Spleen (tissue), 11 donors: ENCODE measurements around the gene ZNF581. TPM values are rescaled to one million over a fixed set of nuclear protein-coding genes. Genes with fewer than 3 reads are reported as not detected.

Source experiments
- DNase-seq: peaks from one replicate; pipeline ENCODE4 v3.0.0-alpha.2; 2020
- H3K27ac ChIP-seq, 8 donors: fragments of 200-600 bp; sonication (generic) in 7 of 8; 1 replicate in 4 of 8; 2 replicates in 4 of 8; pipeline versions ENCODE4 v1.5.0 to v1.8.0; 2016 to 2021; ENCODE audit warnings: inconsistent platforms in 4 of 8, mild to moderate bottlenecking in 4 of 8, moderate library complexity in 1 of 8
- H3K27me3 ChIP-seq, 7 donors: fragments of 200-600 bp; sonication (generic) in 6 of 7; replicated peaks in 1 of 7; 1 replicate in 4 of 7; 2 replicates in 3 of 7; pipeline versions ENCODE4 v1.5.0 to v1.8.0; 2016 to 2021; ENCODE audit warnings: inconsistent platforms in 3 of 7, mild to moderate bottlenecking in 1 of 7
- H3K36me3 ChIP-seq, 6 donors: fragments of 200-600 bp; sonication (generic) in 5 of 6; 1 replicate in 4 of 6; 2 replicates in 2 of 6; pipeline versions ENCODE4 v1.5.0 to v1.8.0; 2016 to 2021; ENCODE audit warnings: inconsistent platforms in 2 of 6
- H3K4me1 ChIP-seq, 6 donors: fragments of 200-600 bp; sonication (generic) in 5 of 6; 1 replicate in 3 of 6; 2 replicates in 3 of 6; pipeline versions ENCODE4 v1.5.0 to v1.8.0; 2016 to 2021; ENCODE audit warnings: inconsistent platforms in 3 of 6
- H3K4me3 ChIP-seq, 8 donors: fragments of 200-600 bp; sonication (generic) in 7 of 8; 1 replicate in 4 of 8; 2 replicates in 4 of 8; pipeline versions ENCODE4 v1.5.0 to v1.8.0; 2016 to 2021; ENCODE audit warnings: inconsistent platforms in 4 of 8, mild to moderate bottlenecking in 4 of 8, moderate library complexity in 2 of 8
- H3K9me3 ChIP-seq, 8 donors: fragments of 200-600 bp; sonication (generic) in 7 of 8; 1 replicate in 4 of 8; 2 replicates in 4 of 8; pipeline versions ENCODE4 v1.5.0 to v1.8.0; 2016 to 2021; ENCODE audit warnings: inconsistent platforms in 4 of 8
- CTCF ChIP-seq, 11 experiments: fragments of 200-600 bp in 7 of 11; fragments of 450-650 bp in 4 of 11; sonication (generic) in 4 of 11; IDR thresholded peaks in 8 of 11; conservative IDR thresholded peaks in 3 of 11; 1 replicate in 7 of 11; 2 replicates in 4 of 11; pipeline versions ENCODE4 v1.4.0 to v1.8.0; 2016 to 2021; ENCODE audit warnings: antibody characterized with exemption in 11 of 11, inconsistent platforms in 4 of 11, mild to moderate bottlenecking in 1 of 11
- POLR2A ChIP-seq, 3 donors: fragments of 450-650 bp; IDR thresholded peaks; one replicate each; pipeline ENCODE4 v1.5.1; 2017; ENCODE audit warnings: antibody characterized with exemption in 3 of 3, mild to moderate bottlenecking in 1 of 3
- POLR2AphosphoS5 ChIP-seq, 3 donors: sonication (generic); formaldehyde crosslinking; IDR thresholded peaks; one replicate each; pipeline ENCODE4 v1.5.1; 2017; ENCODE audit warnings: antibody characterized with exemption in 3 of 3
- WGBS, 5 donors: extraction: QIAGEN DNeasy Blood & Tissue Kit in 3 of 5; methylation state at CpG; one replicate each; pipeline versions ENCODE4 v1.1.5 to v1.1.7; 2013 to 2018; 5-methylcytosine and 5-hydroxymethylcytosine counted together
- intact Hi-C: fragments of 100-400 bp; cut with DNase I; formaldehyde crosslinking; loops from one replicate; pipeline ENCODE4 v1.15.0; 2023; ENCODE audit warnings: low total_unique reads
- polyA plus RNA-seq, 3 donors: library from polyadenylated mRNA; stranded (reverse); fragments of 200-250 nt; gene quantifications; one replicate each; pipeline ENCODE4 v1.2.1, GENCODE V29; 2013
- total RNA-seq, 7 donors: library from RNA; depleted of rRNA in 3 of 7; stranded (reverse); fragments of >200 nt in 3 of 7; fragmentation: NEBNext Ultra II Directional in 4 of 7; extraction: Animal tissue kit (Norgen Biotek cat#: 25700) in 4 of 7; gene quantifications; one replicate each; pipeline versions ENCODE4 v1.1.0 to v1.2.1, GENCODE V29; 2016 to 2021
- donor health status: healthy with polysubstance abuse.
- donor health status: DM: no; HTN: no; CAD: no; lungs with moderate emphysema.
- donor health status: DM: no; HTN: no; CAD: no.
- donor health status: Bipolar disorder and iron deficiency.
- donor health status: healthy.
- donor health status: DM: no; HTN: no; CAD: no.
- donor health status: DM: yes; HTN: yes; CAD: no.

Gene ZNF581
- total and polyA plus RNA-seq, 10 donors: 21.4 to 46.5 (median 30.2) TPM

GRCh38 chr19:55675661-55676354, 32.4 kb downstream of the ZNF581 start:
- H3K4me1 ChIP-seq: peaks cover 63 to 96% (median 79%) of the 10 kb centered on the region in 6 donors
- no peaks in the 10 kb centered on the region for H3K27me3 ChIP-seq
- peak overlapping the region; percentile 59 to 98 (median 86) for H3K4me3 ChIP-seq
- TF ChIP-seq POLR2A (IDR thresholded peaks at IDR 0.05) (no peak), POLR2AphosphoS5 (IDR thresholded peaks at IDR 0.05) (no peak), CTCF (IDR thresholded peaks at IDR 0.05 in 8 of 11, conservative IDR thresholded peaks at IDR 0.05 in 3 of 11) (no peak)
- peak overlapping the region; percentile 87 to 99 (median 95) for H3K27ac ChIP-seq
- intact Hi-C loops: no loop called here
- H3K9me3 ChIP-seq: no peaks in the 10 kb centered on the region
- DNase-seq: no peak
- 11 to 17% (median 13%) methylated on average over 16 of the region's 16 CpGs for whole genome bisulfite sequencing, 5 donors
- peaks cover 0 to 79% (median 53%) of the 10 kb centered on the region in 6 donors for H3K36me3 ChIP-seq

GRCh38 chr19:55676383-55676782, 32.9 kb downstream of the ZNF581 start:
- H3K36me3 ChIP-seq: peaks cover 0 to 79% (median 56%) of the 10 kb centered on the region in 6 donors
- H3K4me1 ChIP-seq: peaks cover 63 to 96% (median 81%) of the 10 kb centered on the region in 6 donors
- H3K27ac ChIP-seq: peak overlapping the region in 7 of 8 donors; percentile 87 to 99 (median 95)
- 62 to 81% (median 73%) methylated on average over 5 of the region's 5 CpGs for WGBS, 5 donors
- DNase-seq: no peak
- H3K27me3 ChIP-seq: no peaks in the 10 kb centered on the region
- intact Hi-C loops: no loop called here
- no peaks in the 10 kb centered on the region for H3K9me3 ChIP-seq
- no peak for TF ChIP-seq POLR2A (IDR thresholded peaks at IDR 0.05)
- no peak for TF ChIP-seq CTCF (IDR thresholded peaks at IDR 0.05 in 8 of 11, conservative IDR thresholded peaks at IDR 0.05 in 3 of 11)
- TF ChIP-seq POLR2AphosphoS5 (IDR thresholded peaks at IDR 0.05): no peak
- H3K4me3 ChIP-seq: peak overlapping the region in 7 of 8 donors; percentile 59 to 98 (median 88)

GRCh38 chr19:55676889-55677505, 33.5 kb downstream of the ZNF581 start:
- Histone ChIP-seq H3K4me3 (peak overlapping the region in 6 of 8 donors; percentile 59 to 98 (median 86)), H3K9me3 (no peaks in the 10 kb centered on the region), H3K27ac (peak overlapping the region; percentile 28 to 99 (median 95)), H3K4me1 (peaks cover 57 to 96% (median 81%) of the 10 kb centered on the region in 6 donors), H3K36me3 (peaks cover 0 to 79% (median 60%) of the 10 kb centered on the region in 6 donors), H3K27me3 (no peaks in the 10 kb centered on the region)
- intact Hi-C loops: no loop called here
- TF ChIP-seq POLR2AphosphoS5 (IDR thresholded peaks at IDR 0.05): no peak
- TF ChIP-seq CTCF (IDR thresholded peaks at IDR 0.05 in 8 of 11, conservative IDR thresholded peaks at IDR 0.05 in 3 of 11): no peak
- TF ChIP-seq POLR2A (IDR thresholded peaks at IDR 0.05): no peak
- no peak for DNase-seq
- 49 to 85% (median 63%) methylated on average over 7 of the region's 7 CpGs for WGBS, 5 donors

- Histone ChIP-seq H3K9me3 (no peaks in the 10 kb centered on the region), H3K4me1 (peaks cover 59 to 96% (median 83%) of the 10 kb centered on the region in 6 donors), H3K36me3 (peaks cover 0 to 79% (median 62%) of the 10 kb centered on the region in 6 donors), H3K4me3 (peak overlapping the region in 6 of 8 donors; percentile 16 to 98 (median 77)), H3K27ac (peak overlapping the region; percentile 28 to 99 (median 95)), H3K27me3 (no peaks in the 10 kb centered on the region)
- 43 to 68% (median 54%) methylated on average over 6 of the region's 6 CpGs for WGBS, 5 donors
- intact Hi-C loops: no loop called here
- TF ChIP-seq POLR2AphosphoS5 (IDR thresholded peaks at IDR 0.05) (peak in 2 of 3 donors; percentile 27 to 60), POLR2A (IDR thresholded peaks at IDR 0.05) (no peak), CTCF (IDR thresholded peaks at IDR 0.05 in 8 of 11, conservative IDR thresholded peaks at IDR 0.05 in 3 of 11) (no peak)
- no peak for DNase-seq
These were observed 34.2 kb downstream of the ZNF581 start for GRCh38 chr19:55677572-55678028.
